HG02852 (cell line): ENCODE measurements around the gene TCF7L2.
A peak's percentile ranks its signal among the peaks of the same experiment; 100 is the strongest.

Source experiments
- ATAC-seq: cut with Tn5 transposase; IDR thresholded peaks from one replicate; pipeline ENCODE4 v1.9.1; 2021; ENCODE audit warnings: mild to moderate bottlenecking, moderate library complexity; ENCODE audit not compliant: unreplicated experiment

TCF7L2 gene

DNA sequence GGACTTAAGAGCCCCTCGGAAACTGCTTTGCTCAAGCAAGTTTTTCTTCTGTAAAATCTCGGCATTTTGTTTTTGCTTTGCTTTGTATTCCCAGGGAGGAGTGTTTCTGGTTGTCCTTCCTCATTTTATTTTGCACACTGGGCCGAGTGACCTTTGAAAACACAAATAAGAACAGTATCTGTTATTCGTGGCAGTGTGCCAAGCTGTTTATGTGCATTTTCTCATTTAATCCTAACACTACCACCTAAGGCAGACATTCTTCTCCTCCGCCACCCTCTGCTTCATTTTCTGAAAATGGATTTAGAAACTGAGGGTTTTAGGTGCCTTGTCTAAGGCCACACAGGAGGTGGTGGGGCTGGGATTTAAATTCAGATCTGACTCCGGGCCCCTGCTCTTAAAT, 218.5 kb downstream of the TCF7L2 start:
- ATAC-seq: no peak

DNA sequence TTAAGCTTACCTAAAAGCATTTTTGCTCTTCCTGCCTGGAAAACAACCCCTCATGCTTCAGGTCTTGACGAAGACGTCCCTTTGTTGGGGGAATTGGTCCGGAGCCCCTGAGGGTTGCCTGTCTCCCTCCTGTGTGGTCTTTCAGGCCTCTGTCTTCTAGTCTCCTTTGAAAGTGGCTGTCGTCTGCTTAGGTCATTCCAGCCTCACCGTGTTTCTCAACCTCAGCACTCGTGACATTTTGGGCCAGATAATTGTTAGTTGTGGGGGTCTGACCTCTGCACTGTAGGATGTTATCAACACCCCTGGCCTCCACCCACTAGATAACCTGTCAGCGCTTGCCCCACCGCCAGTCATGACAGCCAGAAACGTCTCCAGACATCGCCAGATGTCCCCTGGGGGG, 219.1 kb downstream of the TCF7L2 start:
- ATAC-seq: no peak

DNA sequence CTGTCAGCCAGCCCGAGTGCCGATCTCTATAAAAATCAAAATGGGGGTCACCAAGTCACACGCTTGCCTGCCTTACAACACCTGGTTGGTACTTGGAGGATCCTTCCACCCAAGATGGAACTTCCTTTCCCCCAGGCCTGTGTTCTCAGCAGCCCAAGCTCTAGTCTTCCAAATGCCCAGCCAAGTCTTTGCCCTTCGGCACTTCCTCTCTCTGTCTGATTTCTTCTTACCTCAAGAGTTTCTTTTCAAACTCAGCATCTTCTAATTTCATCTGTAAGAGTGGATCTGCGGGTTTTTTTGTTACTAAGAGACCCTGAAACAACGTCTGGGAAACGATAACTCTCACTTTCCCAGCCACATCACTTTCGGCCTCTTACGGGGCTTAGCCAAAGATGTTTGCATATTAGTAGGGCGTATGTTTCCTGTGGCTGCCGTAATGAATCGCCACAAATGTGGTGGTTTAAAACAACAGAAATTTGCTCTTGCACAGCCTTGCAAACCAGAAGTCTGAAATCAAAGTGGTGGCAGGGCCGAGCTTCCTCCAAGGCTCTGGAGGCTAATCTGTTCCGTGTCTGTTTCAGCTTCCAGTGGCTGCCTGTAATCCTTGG, 219.9 kb downstream of the TCF7L2 start:
- ATAC-seq: peak; percentile 94

DNA sequence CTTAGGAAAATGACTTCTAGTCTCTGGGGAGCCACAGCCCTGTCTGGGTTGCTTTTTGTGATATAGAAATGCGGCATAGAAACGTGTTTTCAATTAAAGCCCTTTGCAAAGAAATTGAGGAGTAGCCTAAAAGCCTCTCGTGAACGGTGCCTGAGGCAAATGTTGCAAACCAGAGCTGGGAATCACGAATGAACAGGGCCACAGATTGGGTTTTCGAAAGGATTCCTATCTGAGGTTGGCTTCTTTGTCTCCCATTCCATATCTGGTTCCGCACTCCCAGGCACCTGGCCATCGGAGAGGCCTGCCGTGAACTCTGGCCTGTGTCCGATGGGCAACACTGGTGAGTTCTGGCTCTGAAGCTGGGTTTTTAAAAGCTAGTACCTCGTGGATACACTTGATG, 221.6 kb downstream of the TCF7L2 start:
- ATAC-seq: no peak

DNA sequence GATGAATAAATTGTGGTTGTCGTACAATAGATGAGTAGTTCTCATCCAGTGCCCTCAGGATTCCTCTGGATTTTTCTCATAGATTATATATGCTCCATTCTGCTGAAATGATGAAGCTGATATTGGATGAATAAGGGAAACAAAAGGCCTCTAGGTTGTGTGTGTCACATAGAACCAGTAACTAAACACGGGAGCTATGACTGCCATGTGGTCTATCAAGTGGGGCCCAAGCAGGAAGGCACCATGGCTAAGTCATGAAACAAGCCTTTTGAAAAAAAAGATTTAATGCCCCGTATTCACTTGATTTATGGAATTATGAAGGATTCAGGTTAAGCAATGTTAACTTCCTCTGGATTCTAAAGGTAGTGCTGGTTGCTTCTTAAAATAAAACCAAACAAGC, 225.1 kb downstream of the TCF7L2 start:
- ATAC-seq: no peak

- no peak for ATAC-seq
Observed at GRCh38 chr10:113175756-113176651, 226.0 kb downstream of the TCF7L2 start.

- ATAC-seq: no peak
Observed at GRCh38 chr10:113176652-113177155, 226.7 kb downstream of the TCF7L2 start.

DNA sequence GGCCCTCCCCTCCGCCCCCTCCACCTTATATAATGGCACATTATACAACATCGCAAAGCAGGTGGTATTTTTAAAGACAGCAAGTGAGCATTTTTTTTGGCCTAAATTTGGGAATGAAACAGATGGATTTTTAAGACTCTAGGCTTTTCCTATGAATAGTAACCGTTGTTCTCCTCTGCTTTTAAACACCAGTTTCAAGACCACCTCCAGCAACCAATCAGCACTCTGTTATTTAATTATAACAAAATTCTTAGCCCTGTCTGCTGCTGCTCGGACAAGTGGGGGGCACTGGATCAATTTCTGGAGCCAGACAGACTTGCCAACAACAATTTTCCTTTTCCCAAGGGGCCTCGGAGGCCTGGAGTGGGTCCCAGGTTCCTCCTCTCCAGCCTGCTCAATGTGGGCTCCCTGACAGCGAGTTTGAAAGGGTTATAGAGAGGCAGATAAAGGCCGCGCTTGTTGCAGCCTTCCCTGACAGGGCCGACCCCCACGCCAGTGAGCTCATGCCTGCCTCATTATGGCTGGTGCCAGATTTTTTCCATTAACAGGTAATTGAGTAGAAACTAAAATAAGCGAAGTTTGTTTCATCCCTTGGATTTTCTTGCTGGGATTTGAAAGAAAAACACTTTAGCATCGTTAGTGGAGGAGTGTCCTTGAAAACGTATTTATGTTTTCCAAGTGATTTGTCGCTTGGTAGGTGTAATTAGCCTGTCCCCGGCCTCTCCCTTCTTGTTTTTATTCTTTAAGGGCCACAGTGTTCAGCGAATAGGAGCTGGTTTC, 227.3 kb downstream of the TCF7L2 start:
- no peak for ATAC-seq

DNA sequence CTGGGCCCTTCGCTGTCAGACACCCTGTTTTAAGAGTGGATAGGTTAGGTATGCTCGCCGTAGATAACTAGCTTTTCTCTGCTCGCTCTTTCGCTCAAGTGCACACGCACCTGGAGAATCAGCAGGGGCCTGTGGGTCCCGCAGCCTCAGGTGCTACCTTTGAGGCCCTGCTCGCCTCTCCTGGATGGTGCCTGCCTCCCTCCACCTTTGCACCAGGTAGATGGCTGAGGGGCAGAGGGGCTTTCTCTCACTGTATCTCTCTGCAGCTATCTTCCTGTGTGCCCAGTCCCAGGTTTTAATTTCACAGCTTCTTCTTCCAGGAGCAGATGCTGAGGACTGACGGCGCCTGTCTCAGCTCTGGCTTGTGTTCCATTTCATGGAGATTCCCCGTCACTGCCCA, 227.9 kb downstream of the TCF7L2 start:
- ATAC-seq: no peak

DNA sequence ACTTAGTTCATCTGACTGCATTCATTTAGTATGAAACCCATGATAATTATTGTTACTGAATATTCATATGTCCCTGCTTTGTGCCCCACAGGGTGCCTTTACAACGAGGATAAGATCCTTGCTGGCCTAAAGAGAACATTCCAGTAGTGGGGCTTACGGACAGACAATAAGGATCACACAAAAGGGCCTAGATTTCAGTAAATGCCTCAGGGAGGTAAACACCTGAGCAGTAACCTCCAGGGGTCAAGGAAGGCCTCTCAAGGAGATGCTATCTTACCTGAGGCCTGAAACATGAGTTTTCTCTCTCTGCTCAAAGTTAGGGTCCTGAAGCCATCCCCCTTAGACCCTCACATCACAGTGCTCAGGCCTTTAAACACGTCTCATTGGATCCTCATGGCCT, 228.7 kb downstream of the TCF7L2 start:
- ATAC-seq: no peak

DNA sequence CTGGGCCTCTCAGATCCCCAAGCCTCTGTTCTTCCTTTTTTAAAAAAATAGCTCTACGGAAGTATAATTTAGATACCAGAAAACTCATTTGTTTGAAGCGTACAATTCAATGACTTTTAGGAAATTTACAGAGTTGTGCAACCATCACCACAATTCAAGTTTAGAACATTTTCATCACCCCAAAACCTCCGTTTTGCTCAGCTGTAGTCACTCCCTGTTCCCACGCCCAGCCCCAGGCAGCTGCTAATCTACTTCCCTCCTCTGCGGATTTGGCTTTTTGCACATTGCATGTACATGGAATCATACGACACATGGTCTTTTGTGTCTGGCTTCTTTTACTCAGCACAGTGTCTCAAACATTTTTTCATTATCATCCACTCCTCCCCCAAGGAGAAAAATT, 229.2 kb downstream of the TCF7L2 start:
- ATAC-seq: no peak

- no peak for ATAC-seq
Observed at GRCh38 chr10:113179966-113180365, 229.9 kb downstream of the TCF7L2 start.

DNA sequence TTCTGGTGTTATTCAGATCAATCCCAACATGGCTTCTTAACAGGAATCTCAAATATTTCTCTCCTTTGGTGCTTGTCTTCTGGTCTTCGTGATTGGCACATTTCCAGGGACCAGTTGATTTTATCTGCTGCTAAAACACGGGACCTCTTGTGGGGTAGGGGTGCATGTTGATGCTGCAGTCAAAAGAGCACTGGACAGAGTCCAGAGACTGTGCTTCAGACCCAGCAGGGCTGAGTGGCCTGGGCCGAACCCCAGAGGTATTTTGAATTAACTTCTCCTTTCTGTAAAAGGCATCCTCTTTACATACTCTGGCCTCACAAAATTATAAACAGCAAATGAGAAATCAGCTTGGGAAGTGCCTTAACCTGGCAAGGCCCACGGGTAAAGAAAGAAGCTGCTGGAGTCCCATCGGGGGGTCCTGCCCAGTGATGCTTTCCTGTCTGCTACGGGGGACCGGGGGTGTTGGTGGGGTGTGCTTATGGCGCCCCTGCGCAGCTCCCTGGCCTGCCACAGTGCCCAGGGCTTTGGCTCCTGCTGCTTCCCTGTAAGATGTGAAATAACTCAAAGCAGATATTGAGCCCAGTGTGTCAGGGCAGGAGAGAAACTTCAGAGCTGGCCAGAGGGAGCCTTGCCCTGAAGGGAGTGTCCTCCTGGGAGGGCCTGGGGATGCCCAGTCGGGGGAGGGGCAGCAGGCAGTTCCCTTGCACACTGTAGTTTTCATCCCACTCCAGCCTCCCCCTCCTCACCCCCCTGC, 230.5 kb downstream of the TCF7L2 start:
- no peak for ATAC-seq

DNA sequence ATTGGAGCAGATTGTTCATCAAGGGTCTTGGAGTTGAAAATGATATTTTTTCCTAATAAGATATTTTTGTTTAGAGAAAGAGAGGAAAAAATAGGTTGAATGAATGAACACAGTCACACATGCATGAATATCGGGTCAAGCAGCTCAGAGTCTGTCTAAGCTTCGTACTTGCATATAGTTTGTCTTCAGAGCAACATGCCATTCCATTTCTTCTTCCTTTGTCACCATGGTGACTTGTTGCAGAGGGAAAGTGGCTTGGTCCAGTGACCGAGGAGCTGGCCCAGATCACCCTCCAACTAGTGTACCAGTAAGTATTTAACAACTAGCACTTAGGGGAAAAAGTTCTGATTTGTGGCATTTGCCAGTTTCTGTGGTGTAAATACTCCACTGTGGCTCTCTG, 232.1 kb downstream of the TCF7L2 start:
- ATAC-seq: no peak

GRCh38 chr10:113183573-113183972, 233.5 kb downstream of the TCF7L2 start:
- ATAC-seq: no peak

DNA sequence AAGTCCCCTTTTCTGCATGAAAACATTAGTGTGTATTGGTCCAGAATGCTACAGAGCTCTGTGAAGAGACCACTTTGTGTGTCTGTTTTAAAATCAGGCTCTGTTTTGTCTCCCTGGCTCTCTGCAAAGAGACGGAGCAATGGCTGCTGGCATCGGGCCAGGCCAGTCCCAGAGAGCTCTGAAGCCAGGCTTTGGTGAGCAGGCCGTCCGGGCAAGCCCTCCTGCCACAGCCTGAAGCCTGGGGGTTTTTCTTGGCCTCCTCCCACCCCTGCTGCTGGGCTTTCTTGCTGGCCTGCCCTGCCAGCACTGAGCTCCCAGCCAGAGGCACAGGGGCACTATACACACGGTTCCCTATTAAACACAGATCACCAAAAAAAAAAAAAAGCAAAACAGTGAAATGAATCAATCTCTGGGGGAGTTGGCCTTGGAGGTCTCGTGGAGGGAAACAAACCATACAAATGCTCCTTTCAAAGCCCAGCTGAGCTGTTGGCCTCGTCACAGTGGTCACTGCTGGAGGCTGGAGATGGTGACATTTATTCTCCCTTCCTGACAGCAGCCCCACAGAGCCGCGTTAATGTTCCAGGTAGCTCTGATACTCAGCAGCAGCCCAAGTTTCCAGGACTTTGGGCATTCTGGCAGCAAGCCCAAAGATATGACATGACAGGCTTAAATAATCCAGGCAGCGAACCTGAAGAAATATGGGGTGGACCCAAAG, 237.2 kb downstream of the TCF7L2 start:
- ATAC-seq: no peak

GRCh38 chr10:113199459-113199858, 249.4 kb downstream of the TCF7L2 start:
- ATAC-seq: no peak

GRCh38 chr10:113202011-113202410, 252.0 kb downstream of the TCF7L2 start:
- ATAC-seq: no peak

- no peak for ATAC-seq
Observed at GRCh38 chr10:113207924-113208323, 257.9 kb downstream of the TCF7L2 start.

- ATAC-seq: no peak
Observed at GRCh38 chr10:113213035-113213434, 263.0 kb downstream of the TCF7L2 start.
